Right renal cortex interstitium (tissue), 3 donors: ENCODE measurements around the gene CLPTM1L. TPM values are rescaled to one million over a fixed set of nuclear protein-coding genes. Genes with fewer than 3 reads are reported as not detected.
"Not testable (repeated sequence)": the region's sequence is repeated elsewhere in the genome, so short reads cannot be mapped to it uniquely, and the experiment has no call there.

Experiments
- DNase-seq, 3 donors: peaks; one replicate each; pipeline ENCODE4 v3.0.0-alpha.2; 2013; ENCODE audit warnings: low read depth in 3 of 3, low spot score in 2 of 3
- polyA plus RNA-seq, 3 donors: library from polyadenylated mRNA; unstranded; fragments of 120-200 nt; gene quantifications; one replicate each; pipeline ENCODE4 v1.2.1, GENCODE V29; 2013; ENCODE audit not compliant: insufficient read length in 3 of 3

Gene CLPTM1L
- polyA plus RNA-seq, 3 donors, result 124 to 141 (median 135) TPM

- no peak for DNase-seq
Observed at GRCh38 chr5:1294835-1295649, 49.9 kb downstream of the CLPTM1L start, which contains the start of gene TERT. Gene TERT, minus strand, starts transcription at chr5:1295068. Its CDS starts 79 bp downstream, at chr5:1294989.

DNA sequence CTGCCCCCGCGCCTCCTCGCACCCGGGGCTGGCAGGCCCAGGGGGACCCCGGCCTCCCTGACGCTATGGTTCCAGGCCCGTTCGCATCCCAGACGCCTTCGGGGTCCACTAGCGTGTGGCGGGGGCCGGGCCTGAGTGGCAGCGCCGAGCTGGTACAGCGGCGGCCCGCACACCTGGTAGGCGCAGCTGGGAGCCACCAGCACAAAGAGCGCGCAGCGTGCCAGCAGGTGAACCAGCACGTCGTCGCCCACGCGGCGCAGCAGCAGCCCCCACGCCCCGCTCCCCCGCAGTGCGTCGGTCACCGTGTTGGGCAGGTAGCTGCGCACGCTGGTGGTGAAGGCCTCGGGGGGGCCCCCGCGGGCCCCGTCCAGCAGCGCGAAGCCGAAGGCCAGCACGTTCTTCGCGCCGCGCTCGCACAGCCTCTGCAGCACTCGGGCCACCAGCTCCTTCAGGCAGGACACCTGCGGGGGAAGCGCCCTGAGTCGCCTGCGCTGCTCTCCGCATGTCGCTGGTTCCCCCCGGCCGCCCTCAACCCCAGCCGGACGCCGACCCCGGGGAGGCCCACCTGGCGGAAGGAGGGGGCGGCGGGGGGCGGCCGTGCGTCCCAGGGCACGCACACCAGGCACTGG, 50.6 kb downstream of the CLPTM1L start:
- no peak for DNase-seq

GRCh38 chr5:1293416-1294205, 51.3 kb downstream of the CLPTM1L start:
- DNase-seq, result no peak

DNA sequence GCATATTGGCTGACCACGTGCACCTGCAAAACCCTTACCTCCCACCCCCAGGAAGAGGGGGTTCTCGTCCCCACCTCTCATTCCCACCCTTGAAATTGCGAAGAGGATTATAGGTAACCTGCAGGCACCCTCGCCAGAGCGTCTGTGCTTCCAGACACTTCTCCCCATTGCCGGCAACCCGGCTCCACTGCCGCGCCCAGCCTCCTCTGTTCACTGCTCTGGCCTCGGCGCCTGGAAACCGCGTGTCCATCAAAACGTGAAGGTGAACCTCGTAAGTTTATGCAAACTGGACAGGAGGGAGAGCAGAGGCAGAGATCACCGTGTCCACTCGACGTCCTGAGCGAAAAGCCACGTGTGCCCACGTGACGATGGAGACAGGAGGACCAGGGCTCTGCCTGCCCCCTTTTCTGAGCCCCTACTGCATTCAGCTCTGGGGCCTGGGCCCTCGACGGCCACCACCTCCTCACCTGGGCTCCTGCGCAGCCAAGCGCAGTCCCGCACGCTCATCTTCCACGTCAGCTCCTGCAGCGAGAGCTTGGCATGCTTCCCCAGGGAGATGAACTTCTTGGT, 52.0 kb downstream of the CLPTM1L start:
- no peak for DNase-seq

DNA sequence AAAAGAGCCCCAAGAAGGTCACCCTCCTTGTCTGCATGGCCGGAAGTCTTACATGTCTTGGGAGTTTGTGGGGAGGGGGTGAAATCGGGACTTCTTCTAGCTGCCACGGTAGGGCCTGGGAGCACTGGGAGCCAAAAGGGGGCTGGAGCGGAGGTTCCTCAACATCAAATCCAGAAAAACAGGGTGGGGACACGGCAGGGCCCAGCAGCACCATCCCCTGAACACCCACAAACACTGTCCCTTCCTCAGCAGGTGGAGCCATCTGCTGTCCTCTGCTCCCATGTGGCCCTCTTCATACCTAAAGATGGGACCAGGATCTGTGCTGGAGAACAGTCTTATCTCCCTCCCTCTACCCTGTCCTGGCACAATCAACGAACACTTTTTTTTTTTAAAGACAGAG, 52.8 kb downstream of the CLPTM1L start:
- no peak for DNase-seq

DNA sequence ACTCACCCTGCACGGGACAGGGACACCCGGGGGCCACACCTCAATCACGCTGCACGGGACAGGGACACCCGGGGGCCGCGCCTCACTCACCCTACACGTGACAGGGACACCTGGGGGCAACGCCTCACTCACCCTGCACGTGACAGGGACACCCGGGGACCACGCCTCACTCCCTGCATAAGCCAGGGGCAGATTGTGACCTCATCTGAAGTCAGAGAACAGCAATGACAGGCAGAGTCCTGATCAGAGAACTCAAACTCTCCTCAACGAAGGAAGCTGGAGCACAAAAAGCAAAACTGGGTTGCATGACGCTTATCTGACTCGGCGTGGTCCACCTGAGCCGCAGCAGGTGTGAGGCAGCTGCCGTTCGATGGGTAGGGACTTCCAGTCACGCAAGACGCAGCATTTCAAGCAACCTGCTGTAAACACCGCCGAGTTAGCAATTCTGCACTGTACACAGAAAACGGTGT, 53.3 kb downstream of the CLPTM1L start:
- no peak for DNase-seq

DNA sequence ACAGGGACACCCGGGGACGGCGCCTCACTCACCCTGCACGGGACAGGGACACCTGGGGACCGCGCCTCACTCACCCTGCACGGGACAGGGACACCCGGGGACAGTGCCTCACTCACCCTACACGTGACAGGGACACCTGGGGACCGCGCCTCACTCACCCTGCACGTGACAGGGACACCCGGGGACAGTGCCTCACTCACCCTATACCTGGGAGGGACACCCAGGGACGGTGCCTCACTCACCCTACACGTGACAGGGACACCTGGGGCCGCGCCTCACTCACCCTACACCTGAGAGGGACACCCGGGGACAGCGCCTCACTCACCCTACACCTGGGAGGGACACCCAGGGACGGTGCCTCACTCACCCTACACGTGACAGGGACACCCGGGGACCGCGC, 53.9 kb downstream of the CLPTM1L start:
- DNase-seq, result not testable (repeated sequence)

DNA sequence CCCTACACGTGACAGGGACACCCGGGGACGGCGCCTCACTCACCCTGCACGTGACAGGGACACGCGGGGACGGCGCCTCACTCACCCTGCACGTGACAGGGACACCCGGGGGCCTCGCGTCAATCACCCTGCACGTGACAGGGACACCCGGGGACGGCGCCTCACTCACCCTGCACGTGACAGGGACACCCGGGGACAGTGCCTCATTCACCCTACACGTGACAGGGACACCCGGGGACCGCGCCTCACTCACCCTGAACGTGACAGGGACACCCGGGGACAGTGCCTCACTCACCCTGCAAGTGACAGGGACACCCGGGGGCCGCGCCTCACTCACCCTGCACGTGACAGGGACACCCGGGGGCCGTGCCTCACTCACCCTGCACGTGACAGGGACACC, 55.3 kb downstream of the CLPTM1L start:
- not testable (repeated sequence) for DNase-seq

DNA sequence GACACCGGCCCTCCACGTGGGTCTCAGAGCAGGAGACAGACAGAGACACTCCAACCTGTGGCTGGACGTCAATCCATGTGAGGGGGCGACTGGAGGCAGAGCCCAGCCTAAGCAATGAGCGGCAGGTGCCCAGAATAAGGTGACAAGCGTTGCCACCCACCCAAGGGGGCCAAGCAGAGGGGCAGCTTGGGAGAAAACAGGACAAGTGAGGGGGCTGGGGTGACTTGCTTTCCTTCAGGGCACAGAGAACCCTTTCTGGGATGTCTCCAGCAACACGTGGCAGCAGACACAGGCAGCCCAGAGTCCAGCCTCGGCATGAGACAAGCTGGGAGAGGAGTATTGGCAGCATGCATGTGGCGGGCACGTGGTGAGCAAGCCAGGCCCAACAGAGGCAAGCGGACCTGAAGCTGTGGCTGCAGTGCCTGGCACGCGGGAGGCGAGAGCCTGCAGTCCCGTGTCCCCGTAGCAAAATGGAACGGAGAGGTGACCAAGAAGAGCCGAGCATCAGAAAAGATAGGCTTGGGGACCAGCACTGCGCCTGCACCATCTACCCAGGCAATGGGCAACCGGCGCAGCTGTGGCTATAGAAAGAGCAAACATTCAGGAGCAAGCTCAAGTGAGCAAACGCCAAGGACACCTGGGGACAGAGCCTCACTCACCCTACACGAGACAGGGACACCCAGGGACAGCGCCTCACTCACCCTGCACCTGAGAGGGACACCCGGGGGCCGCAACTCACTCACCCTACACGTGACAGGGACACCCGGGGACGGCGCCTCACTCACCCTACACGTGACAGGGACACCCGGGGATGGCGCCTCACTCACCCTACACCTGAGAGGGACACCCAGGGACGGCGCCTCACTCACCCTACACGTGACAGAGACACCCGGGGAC, 56.2 kb downstream of the CLPTM1L start:
- DNase-seq, result no peak

- DNase-seq, result no peak
Observed at GRCh38 chr5:1285883-1286291, 59.0 kb downstream of the CLPTM1L start.

DNA sequence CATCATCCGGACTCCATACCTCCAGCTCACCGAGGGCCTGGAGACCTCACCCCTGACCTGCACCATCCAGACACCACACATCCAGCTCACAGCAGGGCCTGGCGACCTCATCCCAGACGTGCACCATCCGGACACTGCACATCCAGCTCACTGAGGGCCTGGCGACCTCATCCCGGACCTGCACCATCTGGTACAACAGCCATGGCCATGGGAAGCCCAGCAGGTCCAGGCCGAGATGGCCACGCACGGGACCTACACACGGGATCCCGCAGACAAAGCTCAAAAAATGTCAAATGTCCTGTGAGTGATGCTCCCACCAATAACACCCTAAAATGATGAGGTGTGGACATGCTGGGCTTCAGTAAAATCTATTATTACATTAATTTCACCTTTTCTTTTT, 59.8 kb downstream of the CLPTM1L start:
- no peak for DNase-seq

- DNase-seq, result not testable (repeated sequence)
Observed at GRCh38 chr5:1284336-1284970, 60.4 kb downstream of the CLPTM1L start.

GRCh38 chr5:1283729-1284041, 61.2 kb downstream of the CLPTM1L start:
- not testable (repeated sequence) for DNase-seq

- not testable (repeated sequence) for DNase-seq
Observed at GRCh38 chr5:1282993-1283728, 61.7 kb downstream of the CLPTM1L start.

DNA sequence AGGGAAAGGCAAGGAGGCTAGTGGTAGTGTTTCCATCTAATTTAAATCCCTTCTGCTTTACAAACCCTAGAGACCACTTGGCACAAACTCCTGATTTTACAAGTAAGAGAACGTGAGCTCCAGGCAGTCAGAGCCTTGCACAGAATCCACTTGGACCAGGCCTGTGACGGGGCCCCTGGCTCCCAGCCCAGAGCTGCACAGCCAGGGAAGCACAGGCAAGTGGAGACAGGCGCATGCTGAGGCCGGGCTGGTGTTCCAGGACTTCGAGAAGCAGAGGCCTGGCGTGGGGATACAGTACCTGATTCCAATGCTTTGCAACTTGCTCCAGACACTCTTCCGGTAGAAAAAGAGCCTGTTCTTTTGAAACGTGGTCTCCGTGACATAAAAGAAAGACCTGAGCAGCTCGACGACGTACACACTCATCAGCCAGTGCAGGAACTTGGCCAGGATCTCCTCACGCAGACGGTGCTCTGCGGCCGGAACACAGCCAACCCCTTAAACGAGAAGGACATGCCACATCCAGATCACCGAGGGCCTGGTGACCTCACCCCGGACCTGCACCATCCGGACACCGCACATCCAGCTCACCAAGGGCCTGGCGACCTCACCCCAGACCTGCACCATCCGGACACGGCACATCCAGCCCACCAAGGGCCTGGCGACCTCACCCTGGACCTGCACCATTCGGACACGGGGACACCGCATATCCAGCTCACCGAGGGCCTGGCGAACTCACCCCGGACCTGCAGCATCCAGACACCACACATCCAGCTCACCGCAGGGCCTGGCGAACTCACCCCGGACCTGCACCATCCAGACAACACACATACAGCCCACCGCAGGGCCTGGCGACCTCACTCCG, 62.5 kb downstream of the CLPTM1L start:
- DNase-seq, result no peak

DNA sequence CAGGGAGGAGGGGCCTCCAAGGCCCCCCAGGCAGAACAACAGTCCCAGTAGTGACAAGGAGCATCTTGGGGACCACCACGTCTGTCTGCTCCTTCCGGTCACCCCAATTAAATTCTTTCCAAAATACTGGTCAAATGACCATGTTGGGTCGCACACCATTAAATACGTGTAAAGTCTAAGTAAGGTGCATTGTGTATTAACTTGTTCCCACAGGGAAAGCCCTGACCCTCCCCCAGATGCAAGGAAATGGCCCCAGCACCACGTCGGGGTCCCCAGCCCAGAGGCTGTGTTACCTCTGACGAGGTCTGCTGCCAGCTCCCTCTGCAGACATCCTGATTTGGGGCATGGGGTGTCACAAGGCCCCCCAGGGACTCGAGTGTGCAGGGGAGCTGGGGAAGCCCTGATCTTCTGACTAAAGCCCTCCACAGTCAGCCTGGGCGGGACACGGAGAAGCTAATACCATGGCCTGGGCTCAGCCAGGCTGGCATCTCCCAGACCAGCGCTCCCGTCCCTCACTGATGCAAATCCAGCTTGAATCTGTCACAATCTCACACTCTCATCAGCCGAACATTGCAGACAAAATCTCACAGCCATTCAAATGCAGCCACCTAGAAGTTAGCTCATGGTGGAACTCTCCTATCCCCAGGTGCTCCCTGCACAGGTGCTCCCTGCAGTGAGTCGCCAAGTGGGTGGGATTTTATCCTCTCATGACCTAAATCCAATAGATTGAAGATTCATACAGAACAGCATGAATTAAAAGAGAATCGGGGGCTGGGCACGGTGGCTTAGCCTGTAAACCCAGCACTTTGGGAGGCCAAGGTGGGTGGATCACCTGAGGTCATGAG, 63.6 kb downstream of the CLPTM1L start:
- DNase-seq, result no peak
